ENCODE measurements around the gene ATP11A. TPM values are rescaled to one million over a fixed set of nuclear protein-coding genes. Genes with fewer than 3 reads are reported as not detected.
"Not testable (repeated sequence)": the region's sequence is repeated elsewhere in the genome, so short reads cannot be mapped to it uniquely, and the experiment has no call there.

The ATP11A gene
- total RNA-seq, 1 donor from 2014 or later = 191 TPM

DNA sequence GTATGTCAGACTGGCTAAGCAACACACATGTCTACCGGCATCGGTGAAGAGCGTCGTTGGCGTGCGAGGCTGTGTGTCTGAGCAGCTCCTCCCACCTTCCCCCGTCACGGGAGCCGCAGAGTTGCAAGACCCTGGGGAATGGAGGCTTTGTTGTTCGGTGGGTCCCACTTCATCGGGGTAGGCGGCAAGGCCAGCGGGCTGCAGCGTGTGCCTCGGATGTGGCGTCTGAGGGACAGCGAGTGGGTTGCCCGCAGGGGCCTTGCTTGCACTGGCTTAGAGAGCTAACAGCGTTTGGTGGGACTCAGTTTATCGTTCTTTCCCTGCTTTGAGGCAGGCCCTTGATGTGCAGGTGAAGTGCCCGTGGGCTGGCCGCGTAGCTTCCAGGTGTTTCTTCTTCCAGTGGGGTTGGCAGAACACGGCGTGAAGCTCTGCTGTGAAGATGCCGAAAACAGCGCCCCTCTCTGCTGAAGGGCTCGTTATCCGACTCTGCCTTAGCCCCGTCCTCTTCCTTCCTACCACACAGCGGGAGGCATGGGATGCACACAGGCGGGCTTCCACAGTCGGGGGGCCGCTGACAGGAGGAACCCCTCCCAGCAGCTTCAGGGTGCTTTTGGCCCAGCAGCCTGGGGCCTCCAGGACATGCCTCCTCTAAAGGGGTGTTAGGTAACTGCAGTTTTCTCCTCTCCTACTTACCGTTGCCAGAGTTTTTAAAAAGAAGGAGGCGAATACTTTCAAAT lies 85.2 kb downstream of the ATP11A start:
- no peak for DNase-seq (ENCODE audit: low spot score)

DNA sequence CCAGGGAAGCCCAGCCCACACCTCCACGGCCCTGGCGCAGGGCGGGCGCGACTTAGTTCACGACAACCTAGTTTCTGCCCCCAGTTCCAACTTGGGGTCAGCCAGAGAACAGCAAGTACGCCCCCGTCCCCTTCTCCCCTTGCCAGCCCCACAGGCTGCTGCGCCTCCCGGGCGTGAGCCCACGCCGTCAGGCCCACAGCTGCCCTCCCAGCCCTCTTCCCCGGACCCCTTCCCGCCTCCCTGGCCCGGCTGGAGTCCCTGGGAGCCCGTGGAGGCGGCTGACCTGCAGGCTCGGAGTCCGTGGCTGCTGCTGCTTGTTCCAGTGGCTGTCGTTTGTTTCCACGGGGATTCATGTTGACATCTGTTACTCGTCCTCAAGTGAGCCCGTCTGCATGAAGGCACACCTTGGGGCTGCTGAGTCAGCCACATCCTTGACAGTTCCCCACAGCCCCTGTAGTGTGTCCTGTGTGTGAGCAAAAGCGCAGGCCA lies 86.0 kb downstream of the ATP11A start:
- no peak for DNase-seq (ENCODE audit: low spot score)

DNA sequence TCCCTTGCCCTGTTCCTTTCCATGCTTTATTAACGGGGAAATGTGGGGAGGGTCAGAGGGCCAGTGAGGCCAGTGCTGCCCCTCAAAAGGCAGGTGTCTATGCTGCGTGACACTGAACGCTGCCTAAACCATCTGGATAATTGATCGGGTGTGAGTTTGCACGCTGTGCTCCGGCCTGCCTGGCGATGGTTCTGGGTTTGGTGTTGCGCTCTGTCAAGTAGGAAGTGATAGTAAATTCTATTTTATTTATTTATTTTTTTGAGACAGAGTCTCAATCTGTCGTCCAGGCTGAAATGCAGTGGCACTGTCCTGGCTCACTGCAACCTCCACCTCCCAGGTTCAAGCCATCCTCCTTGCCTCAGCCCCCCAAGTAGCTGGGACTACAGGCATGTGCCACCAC lies 86.5 kb downstream of the ATP11A start:
- DNase-seq (ENCODE audit: low spot score) = no peak

DNA sequence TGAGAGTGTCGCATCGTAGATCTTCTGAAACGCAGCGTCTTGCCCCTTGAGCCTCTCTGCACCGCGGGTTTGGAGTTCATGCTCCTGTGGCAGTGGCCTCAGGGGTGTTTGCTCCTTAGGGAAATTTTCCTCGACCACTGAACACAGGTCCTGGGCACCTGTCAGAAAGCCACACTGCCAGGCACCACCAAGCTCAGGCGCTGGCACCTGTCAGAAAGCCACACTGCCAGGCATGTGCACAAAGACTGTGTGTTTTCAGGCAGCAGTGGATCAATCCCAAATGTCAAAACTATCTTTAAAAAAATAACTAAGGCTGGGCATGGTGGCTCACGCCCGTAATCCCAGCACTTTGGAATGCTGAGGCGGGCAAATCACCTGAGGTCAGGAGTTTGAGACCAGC lies 87.1 kb downstream of the ATP11A start:
- DNase-seq (ENCODE audit: low spot score) = no peak

DNA sequence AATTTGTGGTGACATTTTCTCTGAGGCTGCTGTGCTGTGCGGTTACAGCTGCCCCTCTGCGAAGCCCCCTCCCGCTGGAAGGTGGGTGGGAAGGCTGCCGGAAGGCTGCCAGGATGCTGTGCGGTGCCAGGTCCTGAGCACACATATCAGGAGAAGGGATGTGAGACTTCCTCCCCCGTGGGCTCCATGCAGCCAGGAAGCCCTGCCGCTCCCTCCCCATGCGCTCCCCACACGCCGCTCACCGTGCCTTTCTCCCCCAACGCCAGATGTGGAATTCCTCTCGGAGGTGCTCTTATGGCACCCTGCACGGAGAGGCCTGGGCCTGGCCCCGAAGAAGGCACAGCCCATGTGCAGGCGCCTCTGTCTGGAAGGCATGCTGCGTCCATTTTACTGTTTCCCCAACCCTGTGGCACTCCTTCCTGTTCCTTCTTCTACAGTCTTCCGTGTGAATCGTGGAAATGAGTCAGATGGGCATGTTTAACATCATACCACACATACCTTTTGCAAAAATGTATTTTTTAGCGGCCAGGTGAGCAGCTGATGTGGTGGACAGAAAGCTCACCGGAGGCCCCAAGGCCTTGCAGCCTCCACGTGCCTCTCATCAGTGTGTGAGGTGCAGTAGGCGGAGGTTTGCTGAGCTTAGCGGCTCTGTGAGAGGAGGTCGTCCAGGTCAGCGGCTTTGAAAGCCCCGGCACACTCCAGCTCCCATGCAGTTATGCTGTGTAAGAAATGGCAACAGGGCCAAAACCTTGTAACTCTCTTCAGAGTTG lies 88.0 kb downstream of the ATP11A start:
- no peak for DNase-seq (ENCODE audit: low spot score)

DNA sequence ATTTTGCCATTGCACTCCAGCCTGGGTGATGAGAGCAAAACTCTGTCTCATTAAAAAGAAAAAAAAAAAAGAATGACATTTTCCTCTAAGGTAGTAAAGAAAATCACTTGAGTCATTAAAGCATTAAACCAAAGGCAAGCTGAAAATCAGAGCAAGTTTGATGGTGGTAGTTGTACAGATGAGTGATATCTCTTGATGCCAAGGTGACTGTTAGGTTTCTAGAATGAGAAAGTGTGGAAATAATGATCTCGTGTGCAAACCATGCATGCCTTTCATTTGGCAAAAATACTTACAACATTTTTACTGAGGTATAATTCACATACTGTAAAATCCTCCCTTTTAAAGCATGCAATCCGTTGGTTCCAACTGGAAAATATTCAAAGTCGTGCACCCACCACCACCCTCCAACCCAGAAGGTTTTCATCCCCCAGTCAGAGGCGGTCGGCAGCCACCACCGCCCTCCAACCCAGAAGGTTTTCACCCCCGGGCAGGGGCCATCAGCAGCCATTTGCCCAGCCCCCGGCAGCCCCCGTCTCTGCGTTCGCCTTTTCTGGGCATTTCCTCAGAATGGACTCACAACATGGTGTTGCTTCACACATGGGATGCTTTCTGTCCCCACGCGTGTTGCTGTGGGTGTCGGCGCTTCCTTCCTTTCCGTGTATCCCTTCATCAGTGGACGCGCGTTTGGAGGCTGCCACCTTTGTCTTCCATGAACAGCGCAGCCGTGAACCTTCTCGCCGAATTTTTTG lies 90.2 kb downstream of the ATP11A start:
- no peak for DNase-seq (ENCODE audit: low spot score)

DNA sequence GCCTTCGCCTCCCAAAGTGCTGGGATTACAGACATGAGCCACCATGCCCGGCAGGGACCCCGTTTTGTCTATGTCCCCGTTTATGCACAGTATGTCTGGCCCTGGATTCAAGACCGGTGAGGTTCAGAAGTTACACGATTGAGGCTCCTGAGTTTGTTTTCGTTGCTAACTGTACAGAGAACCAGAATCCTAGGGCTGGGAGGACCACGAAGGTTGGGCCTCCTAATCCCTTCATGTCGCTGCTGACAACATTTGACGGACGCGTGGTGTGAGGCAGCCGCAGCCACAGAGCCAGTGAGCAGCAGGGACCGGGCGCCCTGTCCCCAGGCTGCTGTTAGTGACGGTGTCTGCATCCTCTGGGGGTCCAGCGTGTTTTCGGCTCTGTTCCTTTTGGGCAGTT lies 91.4 kb downstream of the ATP11A start:
- no peak for DNase-seq (ENCODE audit: low spot score)

DNA sequence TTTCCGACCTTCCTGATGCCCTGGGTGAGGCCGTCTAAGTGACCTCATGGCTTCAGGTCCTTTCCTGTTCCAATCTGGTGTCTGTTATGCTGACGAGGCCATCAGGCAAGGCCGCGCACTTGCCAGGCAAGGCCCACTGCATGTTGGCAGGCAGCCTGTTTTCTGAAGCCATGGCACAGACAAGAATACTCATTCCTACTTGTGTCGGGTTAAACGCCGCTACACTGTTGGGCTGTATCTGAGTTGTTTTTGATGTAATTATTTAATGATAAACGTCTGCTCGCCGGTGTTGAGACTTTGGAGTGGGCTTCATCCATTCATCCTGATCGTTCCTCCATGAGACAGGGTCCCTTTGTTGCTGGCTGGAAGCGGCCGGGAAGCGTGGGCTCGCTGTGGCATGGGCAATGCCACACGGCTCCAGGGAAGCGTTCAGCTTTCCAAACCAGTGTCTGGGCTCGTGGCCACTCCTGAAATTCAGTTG lies 92.1 kb downstream of the ATP11A start:
- DNase-seq (ENCODE audit: low spot score) = no peak

DNA sequence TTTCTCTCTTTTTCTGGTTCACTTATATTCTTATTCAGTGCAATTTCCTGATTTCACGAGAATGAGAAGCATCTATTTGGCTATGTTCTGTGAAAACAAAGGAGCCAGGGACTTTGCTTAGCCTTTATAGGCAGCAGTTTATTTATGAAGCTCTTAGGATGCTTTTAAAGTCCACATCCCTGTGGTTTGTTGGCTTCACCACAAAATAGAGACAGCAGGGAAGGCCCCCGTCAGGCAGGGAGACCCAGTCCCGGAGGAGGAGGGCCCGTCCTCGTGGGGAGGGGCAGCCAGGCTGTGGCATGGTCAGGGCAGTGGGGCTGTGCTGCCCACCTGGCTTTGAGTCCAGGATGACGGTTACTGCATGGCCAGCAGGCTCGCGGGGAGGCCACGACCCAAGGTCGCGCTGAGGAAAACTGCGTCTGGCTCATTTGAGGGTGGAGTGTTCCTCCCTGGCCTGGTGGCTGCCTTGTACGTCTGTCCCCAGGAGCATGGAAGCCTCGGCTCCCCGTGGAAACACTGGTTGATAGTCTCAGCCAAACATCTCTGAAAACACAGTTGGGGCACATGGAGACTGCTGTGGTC lies 92.7 kb downstream of the ATP11A start:
- no peak for DNase-seq (ENCODE audit: low spot score)

DNA sequence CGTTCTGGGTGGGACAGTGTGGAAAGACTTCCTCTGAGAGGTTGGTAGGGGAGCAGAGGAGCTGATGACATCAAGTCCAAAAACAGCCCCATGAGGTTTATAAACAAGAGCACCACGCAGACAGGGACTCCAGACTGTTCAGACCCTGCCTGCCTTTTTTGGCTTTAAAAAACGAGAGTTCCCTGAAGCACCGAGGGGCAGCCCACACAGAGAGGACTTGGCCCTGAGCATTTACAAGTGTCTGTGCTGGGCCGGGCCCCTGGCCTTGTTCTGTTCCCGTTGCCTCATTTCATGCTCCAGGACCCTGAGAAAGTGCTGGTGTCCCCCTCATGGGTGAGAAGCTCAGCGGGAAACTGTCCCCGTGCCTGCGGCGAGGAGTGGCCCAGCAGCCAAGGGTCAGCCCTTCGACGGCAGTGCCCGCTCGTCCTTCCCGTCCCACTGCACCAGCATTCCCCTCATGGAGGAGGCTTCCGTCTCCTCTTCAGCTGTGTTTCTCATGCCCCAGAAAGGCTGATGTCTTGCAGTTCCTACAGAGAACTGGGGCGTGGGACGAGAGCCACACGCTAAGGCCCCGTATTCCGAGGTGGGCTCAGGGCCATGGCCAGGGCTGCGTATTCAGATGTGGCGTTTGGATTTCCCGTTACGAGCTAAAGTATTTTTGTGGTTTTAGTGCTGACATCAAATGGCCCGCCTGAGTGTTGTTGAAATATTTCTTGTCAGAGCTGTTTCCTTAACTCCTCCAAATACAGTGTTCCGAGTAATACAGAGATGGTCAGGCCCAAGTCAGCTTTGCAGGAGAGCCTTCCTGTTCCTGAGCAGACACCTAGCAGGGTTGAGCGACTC lies 93.5 kb downstream of the ATP11A start:
- DNase-seq (ENCODE audit: low spot score) = no peak

DNA sequence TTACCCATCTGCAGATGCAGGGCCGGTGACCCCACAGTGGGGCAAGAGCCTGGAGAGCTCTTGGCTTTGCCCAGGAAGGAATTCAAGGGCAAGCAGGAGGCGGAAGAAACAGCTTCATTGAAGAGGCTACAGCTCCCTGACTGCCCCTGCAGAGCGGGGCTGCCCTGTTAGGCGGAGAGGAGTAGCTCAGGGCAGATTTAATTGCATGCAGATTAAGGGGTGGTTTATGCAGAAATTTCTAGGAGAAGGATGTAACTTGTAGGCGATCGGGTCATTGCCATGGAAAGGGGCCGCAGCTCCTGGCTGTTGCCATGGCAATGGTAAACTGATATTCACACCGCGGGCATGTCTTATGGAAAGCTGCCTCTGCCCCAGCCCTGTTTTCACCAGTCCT lies 94.1 kb downstream of the ATP11A start:
- no peak for DNase-seq (ENCODE audit: low spot score)

DNA sequence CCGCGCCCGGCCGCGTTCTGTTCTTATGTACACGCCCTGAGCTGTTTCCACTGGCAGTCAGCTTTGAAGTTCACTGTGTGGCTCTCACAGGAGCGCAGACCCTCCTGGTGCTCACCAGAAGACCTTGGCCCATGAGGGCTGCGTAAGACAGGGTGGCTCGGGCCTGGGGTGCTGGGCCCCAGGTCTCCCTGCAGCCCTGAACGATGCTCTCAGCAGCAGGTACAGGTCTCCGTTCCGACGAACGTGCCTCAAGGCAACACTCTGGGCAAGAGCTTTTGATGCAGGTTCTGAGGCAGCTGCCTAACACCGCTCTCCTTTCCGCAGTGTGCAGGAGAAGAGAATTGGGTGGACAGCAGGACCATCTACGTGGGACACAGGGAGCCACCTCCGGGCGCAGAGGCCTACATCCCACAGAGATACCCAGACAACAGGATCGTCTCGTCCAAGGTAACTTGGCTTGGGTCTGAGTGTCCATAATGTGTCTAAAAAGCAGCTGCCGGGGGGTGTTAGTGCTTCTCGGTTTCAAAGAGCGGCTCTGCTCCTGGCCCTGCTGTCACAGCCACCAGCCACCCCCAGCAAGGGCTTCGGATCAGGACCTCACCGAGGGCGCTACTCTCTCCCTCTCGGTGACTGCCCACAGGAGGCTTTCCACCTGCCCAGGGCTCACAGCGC lies 95.1 kb downstream of the ATP11A start:
- DNase-seq (ENCODE audit: low spot score) = no peak

DNA sequence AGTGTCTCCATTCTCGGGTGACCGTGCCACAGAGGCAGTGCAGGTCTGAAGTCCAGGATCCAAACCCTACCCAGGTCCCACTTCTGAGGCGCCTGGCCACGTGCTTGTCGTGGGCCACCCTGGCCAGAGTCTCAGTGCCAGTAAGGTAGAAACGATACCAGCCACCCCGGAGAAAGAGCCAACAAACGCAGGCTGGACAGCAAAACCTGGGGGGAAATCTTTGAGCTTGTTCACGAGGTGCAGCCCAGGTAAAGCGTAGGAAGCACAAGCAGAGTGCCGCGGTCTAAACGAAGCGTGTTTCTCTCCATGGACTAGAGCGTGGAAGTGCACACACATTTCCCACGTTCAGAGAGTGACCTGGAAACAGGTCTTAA lies 95.6 kb downstream of the ATP11A start:
- DNase-seq (ENCODE audit: low spot score) = no peak

DNA sequence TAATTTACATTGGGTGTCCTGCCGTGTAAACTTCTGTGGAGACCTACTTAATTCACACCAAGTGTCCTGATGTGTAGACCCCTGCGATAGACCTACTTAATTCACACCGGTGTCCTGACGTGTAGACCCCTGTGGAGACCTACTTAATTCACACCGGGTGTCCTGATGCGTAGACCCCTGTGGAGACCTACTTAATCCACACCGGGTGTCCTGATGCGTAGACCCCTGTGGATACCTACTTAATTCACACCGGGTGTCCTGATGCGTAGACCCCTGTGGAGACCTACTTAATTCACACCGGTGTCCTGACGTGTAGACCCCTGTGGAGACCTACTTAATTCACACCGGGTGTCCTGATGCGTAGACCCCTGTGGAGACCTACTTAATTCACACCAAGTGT lies 97.0 kb downstream of the ATP11A start:
- not testable (repeated sequence) for DNase-seq (ENCODE audit: low spot score)

DNA sequence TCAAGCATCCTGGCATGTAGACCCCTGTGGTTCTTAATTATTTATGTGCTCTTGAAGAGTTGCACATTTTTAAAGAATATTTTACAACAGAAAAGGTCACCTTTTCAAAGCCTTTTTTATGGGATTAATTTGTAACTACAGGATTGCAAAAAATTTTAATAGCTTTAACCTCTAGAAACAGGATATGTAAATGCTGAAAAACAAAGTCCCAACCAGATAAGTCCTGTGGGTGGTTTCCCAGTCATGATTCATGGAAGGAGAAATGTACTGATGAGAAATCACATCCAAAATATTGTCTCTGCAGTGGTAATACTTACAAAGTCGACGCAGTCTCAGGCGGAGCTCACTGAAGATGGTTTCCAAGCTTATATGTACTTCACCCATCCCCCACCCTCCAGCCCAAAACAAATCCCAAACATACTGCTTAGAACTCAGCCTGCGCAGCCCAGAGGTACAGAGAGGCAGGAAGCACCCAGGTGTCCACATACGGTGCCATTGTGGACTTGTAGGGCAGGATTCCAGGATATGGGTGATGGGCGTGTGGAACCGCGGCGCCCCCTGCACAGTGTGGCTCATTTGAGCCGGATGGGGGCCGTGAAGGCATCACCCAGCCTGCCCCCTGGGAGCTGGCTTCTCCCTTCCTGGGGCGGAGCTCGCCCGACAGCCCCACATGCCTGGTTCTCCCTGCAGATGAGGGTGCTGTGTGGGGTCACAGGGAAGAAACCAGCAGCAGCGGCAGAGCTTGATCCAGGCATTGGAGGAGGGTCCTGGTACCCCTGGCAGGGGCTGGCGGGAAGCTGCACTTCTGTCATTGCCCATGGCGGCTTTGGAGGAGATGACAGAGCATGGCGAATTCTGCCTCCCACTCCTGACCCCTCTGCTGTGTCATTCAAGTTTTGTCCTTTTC lies 101.2 kb downstream of the ATP11A start:
- no peak for DNase-seq (ENCODE audit: low spot score)

DNA sequence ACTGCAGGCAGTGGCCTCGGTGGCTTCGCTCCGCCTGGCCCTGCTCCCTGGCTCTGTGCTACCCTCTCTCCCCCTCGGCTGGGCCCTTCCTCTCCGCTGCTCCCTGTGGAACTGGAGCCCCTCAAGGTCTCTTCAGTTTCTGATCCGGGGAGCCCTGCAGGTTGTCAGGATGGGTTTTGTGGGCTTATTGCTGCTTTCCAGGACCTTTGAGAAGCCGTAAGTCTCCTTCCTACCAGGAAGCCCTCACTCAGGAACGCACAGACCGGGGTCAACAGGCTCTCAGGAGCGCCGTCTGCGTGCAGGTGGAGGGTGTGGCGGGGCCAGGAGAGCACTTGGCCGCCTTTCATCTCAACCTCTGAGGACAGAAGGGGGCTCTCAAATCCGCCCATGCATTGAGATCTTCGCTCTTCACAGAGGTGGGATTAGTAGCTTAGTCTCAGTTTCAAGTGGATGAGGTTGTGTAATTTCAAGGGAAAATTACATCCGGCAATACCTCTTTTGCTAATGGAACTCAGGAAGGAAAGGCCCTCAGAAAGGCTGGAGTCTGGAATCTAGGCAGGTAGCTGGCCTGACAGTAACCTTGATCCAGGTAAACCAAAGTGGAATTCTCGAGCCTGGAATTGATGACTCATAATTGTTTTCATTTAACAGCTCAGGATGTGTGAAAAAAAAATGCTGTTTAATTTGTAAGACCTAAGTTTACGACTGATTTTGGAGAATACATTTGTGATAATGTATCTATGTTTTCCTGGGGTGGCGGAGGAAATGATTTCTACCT lies 102.0 kb downstream of the ATP11A start:
- no peak for DNase-seq (ENCODE audit: low spot score)

DNA sequence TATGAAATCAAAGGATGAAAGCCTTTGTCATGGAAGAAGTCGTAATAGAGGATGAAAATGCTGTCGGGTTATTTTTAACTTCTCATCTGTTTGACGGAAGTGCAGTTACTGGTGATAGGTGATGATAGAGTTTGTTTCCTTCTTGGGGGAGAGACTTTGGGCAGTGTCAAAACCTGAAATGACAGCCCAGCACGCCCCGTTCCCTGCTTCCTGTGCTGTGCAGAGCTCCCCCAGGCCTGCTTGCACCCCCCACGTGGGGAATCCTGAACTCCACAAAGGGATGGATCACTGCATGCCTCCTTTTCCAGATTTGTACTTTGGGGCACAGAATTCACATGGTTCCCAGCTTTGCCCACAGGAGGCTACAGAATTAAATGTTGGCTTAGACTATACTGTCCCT lies 102.7 kb downstream of the ATP11A start:
- no peak for DNase-seq (ENCODE audit: low spot score)

DNA sequence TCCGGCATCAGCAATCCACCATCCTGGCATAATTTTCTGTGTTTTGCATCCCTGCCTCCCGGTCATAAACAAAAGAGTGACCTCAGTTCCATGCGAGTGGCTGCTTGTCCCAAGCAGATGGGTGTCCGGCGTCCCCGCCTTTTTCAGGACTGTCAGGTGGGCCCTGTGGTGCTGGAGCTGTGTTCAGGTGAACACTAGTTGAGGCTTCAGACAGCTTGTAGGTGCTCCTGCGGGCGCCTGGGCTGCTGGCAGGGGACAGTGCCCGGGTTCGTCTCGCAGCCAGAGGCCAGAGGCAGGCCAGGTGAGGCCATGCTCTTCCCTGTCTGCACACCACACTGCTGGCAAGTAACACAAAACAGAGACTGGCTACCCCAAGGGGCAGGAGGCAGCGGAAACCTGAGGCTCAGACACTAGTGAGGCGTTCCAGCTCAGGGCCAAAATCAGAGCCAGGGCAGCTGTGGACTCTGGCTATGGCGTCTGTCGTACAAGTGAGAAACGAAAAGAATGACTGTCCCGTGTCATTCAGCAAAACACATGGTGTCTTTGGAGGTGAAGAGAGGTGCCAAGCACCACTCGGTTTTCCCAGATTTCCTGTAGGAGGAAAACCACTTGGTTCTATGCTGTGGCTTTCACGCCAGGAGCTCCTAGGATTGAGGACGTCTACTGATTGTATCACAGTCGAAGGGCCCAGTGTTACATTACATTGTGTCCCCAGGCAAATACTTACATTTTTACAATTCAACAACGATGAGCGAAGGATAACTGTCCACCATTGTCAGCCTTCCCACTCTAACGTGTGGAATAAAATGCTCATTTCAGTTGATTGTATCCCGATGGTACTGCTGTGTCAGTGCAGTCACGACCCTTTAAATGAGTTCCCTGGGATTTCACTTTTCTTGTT lies 104.0 kb downstream of the ATP11A start:
- DNase-seq (ENCODE audit: low spot score) = no peak
